ENCODE data around the gene CD86. TPM values are rescaled to one million over a fixed set of nuclear protein-coding genes. Genes with fewer than 3 reads are reported as not detected.

CD86 gene
- total RNA-seq, 6 experiments from 2014 or later = 0.97 to 6.7 (median 3.4) TPM

DNA sequence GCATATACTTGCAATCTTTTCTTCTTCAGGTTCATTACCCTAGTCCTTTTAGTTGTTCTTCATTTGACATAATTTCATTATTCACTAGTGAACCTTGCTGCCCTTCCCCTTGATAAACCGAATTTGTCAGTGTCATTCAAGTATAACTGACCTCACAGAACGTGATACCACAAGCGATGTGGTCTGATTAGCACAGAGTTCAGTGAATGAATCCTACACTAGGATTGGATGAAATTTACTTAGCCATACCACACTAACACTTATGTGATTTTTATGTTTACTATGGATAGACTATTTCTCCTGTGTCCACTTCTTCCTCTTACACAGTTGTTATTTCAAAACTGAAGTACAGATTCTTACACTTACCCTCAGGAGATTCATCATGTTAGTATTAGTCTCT lies 27.2 kb downstream of the CD86 start:
- no peaks in the 10 kb centered on the region for H3K9me3 ChIP-seq
- no peak for DNase-seq
- H3K27ac ChIP-seq = no peak overlapping the region
- no peaks in the 10 kb centered on the region for H3K4me1 ChIP-seq
- ATAC-seq = no peak
- no peak overlapping the region for H3K4me3 ChIP-seq
- intact Hi-C loops (cut with DNase I) = no loop called here
- WGBS (ENCODE audit: insufficient coverage, low coverage, low lambda C conversion rate, missing lambda C conversion rate) = 39% methylated on average over 3 of the region's 3 CpGs
- no peaks in the 10 kb centered on the region for H3K36me3 ChIP-seq
- TF ChIP-seq, protein P1, sequence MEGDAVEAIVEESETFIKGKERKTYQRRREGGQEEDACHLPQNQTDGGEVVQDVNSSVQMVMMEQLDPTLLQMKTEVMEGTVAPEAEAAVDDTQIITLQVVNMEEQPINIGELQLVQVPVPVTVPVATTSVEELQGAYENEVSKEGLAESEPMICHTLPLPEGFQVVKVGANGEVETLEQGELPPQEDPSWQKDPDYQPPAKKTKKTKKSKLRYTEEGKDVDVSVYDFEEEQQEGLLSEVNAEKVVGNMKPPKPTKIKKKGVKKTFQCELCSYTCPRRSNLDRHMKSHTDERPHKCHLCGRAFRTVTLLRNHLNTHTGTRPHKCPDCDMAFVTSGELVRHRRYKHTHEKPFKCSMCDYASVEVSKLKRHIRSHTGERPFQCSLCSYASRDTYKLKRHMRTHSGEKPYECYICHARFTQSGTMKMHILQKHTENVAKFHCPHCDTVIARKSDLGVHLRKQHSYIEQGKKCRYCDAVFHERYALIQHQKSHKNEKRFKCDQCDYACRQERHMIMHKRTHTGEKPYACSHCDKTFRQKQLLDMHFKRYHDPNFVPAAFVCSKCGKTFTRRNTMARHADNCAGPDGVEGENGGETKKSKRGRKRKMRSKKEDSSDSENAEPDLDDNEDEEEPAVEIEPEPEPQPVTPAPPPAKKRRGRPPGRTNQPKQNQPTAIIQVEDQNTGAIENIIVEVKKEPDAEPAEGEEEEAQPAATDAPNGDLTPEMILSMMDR (IDR thresholded peaks at IDR 0.05) = no peak
- TF ChIP-seq POLR2A (IDR thresholded peaks at IDR 0.05) = no peak
- no peaks in the 10 kb centered on the region for H3K27me3 ChIP-seq

GRCh38 chr3:122084799-122085198 lies 29.6 kb downstream of the CD86 start:
- ATAC-seq (no peak), DNase-seq (no peak)
- Histone ChIP-seq H3K36me3 (no peaks in the 10 kb centered on the region), H3K27me3 (no peaks in the 10 kb centered on the region), H3K4me1 (no peaks in the 10 kb centered on the region), H3K9me3 (no peaks in the 10 kb centered on the region), H3K4me3 (no peak overlapping the region), H3K27ac (no peak overlapping the region)
- intact Hi-C loops (cut with DNase I) = no loop called here
- WGBS (ENCODE audit: insufficient coverage, low coverage, low lambda C conversion rate, missing lambda C conversion rate) = 37% methylated on average over 2 of the region's 2 CpGs
- TF ChIP-seq, protein P1 (IDR thresholded peaks at IDR 0.05) = no peak
- no peak for TF ChIP-seq POLR2A (IDR thresholded peaks at IDR 0.05)

- H3K36me3 ChIP-seq = no peaks in the 10 kb centered on the region
- TF ChIP-seq, protein P1 (IDR thresholded peaks at IDR 0.05) = no peak
- no peak for TF ChIP-seq POLR2A (IDR thresholded peaks at IDR 0.05)
- H3K27ac ChIP-seq = no peak overlapping the region
- intact Hi-C loops (cut with DNase I) = no loop called here
- 100% methylated on average over 1 of the region's 6 CpGs for WGBS (ENCODE audit: insufficient coverage, low coverage, low lambda C conversion rate, missing lambda C conversion rate)
- DNase-seq (no peak), ATAC-seq (no peak)
- H3K4me1 ChIP-seq = no peaks in the 10 kb centered on the region
- no peaks in the 10 kb centered on the region for H3K9me3 ChIP-seq
- H3K27me3 ChIP-seq = no peaks in the 10 kb centered on the region
- no peak overlapping the region for H3K4me3 ChIP-seq
Observed at GRCh38 chr3:122085673-122086072, 30.5 kb downstream of the CD86 start.

DNA sequence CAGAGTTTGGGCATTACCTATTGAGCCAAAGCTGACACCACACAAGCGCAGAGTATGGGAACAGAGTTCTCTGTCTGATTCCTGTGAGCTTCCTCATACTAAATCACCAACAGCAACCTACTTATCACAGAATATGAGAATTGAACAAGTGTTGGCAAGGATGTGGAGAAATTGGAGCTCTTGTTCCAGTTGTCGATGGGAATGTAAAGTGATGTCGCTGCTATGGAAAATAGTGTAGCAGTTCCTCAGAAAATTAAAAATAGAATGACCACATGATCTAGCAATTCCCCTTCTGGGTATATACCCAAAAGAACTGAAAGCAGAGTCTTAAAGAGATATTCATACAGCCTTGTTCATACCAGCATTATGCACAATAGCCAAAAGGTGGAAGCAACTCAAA lies 33.4 kb downstream of the CD86 start:
- Histone ChIP-seq H3K4me3 (no peak overlapping the region), H3K36me3 (no peaks in the 10 kb centered on the region), H3K27me3 (no peaks in the 10 kb centered on the region), H3K9me3 (no peaks in the 10 kb centered on the region), H3K27ac (no peak overlapping the region), H3K4me1 (no peaks in the 10 kb centered on the region)
- ATAC-seq (peak in 1 of 4 donors; percentile 25), DNase-seq (no peak)
- intact Hi-C loops (cut with DNase I) = no loop called here
- TF ChIP-seq, protein P1 (IDR thresholded peaks at IDR 0.05) = no peak
- no peak for TF ChIP-seq POLR2A (IDR thresholded peaks at IDR 0.05)
- 52% methylated on average over 3 of the region's 3 CpGs for WGBS (ENCODE audit: insufficient coverage, low coverage, low lambda C conversion rate, missing lambda C conversion rate)

All from right lobe of liver (tissue), 6 donors.